Measurements from ENCODE around the gene MYO15A.

The MYO15A gene

GRCh38 chr17:18184143-18185031 lies 75.8 kb downstream of the MYO15A start:
- peak overlapping the region; percentile 95 for H3K4me2 ChIP-seq (ENCODE audit: low read length, poor library complexity, severe bottlenecking)
- peak overlapping the region in 1 of 2 experiments; percentile 91 for H3K23ac ChIP-seq (ENCODE audit: low read length in 2 of 2)
- peak overlapping the region; percentile 96 for H3K9ac ChIP-seq (ENCODE audit: low read length)
- H2BK12ac ChIP-seq (ENCODE audit: low read length in 2 of 2) = no peak overlapping the region
- H3K79me1 ChIP-seq (replicated peaks; ENCODE audit: low read length, poor library complexity, severe bottlenecking) = peaks cover 2% of the 10 kb centered on the region
- peak overlapping the region; percentile 70 for H2BK15ac ChIP-seq (ENCODE audit: low read depth, poor library complexity, severe bottlenecking)
- no peak overlapping the region for H3K27ac ChIP-seq (ENCODE audit: low read length, poor library complexity, severe bottlenecking)
- H4K91ac ChIP-seq (ENCODE audit: low read length) = peak overlapping the region; percentile 45
- no peaks in the 10 kb centered on the region for H3K9me3 ChIP-seq (ENCODE audit: control insufficient read depth, low read length)
- H2BK120ac ChIP-seq (ENCODE audit: low read depth, low read length) = no peak overlapping the region
- WGBS = under 1% methylated on average over 89 of the region's 92 CpGs
- no peaks in the 10 kb centered on the region for H3K27me3 ChIP-seq (ENCODE audit: control insufficient read depth in 1 of 2, insufficient read depth in 1 of 2, low read length in 2 of 2)
- peaks cover 9 to 15% of the 10 kb centered on the region in 2 experiments for H3K36me3 ChIP-seq (ENCODE audit: control insufficient read depth in 1 of 2, insufficient read depth in 2 of 2, low read depth in 1 of 2, low read length in 2 of 2)
- H3K4me3 ChIP-seq (ENCODE audit: insufficient read depth in 1 of 2, low read depth in 1 of 2, low read length in 2 of 2) = peak overlapping the region; percentile 89 to 90
- peak overlapping the region; percentile 24 to 88 for H3K4ac ChIP-seq (ENCODE audit: low read depth in 1 of 2, low read length in 2 of 2)
- H2AFZ ChIP-seq (ENCODE audit: low read depth, low read length) = no peak overlapping the region
- peak overlapping the region; percentile 12 for H4K8ac ChIP-seq (ENCODE audit: low read length)
- no peak overlapping the region for H2BK5ac ChIP-seq (ENCODE audit: low read depth, low read length, poor library complexity, severe bottlenecking)
- peak overlapping the region in 1 of 2 experiments; percentile 69 for H3K14ac ChIP-seq (ENCODE audit: low read length in 2 of 2)
- H3K18ac ChIP-seq (ENCODE audit: low read depth in 1 of 2, low read length in 2 of 2) = peak overlapping the region; percentile 86 to 91
- peak; percentile 75 for DNase-seq
- H2AK5ac ChIP-seq (ENCODE audit: low read length, severe bottlenecking) = no peak overlapping the region
- H3K4me1 ChIP-seq (ENCODE audit: control insufficient read depth, insufficient read depth, low read depth, low read length) = peaks cover 34% of the 10 kb centered on the region

DNA sequence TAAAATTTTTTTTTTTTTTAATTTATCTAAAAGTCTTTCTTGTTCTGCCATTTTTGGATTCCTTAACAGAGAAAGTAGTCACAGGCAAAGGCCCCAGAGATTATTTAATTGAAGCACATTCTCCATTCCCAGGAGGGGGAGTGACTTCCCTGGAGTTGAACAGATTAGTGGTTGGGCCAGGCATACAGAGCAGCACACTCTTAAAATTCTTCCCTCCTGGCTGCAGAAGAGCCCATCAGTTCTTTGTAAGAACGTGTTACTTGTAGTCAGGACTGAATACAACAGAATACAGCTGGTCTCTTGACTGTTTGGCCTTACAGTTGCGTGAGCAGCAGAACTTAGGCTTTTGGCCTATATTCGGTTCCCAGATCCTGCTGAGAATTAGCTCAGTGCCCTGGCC lies 76.8 kb downstream of the MYO15A start:
- Histone ChIP-seq H3K79me1 (replicated peaks; ENCODE audit: low read length, poor library complexity, severe bottlenecking) (peaks cover 2% of the 10 kb centered on the region), H3K27ac (ENCODE audit: low read length, poor library complexity, severe bottlenecking) (peak overlapping the region; percentile 14), H2BK15ac (ENCODE audit: low read depth, poor library complexity, severe bottlenecking) (no peak overlapping the region), H3K27me3 (ENCODE audit: control insufficient read depth in 1 of 2, insufficient read depth in 1 of 2, low read length in 2 of 2) (no peaks in the 10 kb centered on the region), H3K9me3 (ENCODE audit: control insufficient read depth, low read length) (no peaks in the 10 kb centered on the region), H3K36me3 (ENCODE audit: control insufficient read depth in 1 of 2, insufficient read depth in 2 of 2, low read depth in 1 of 2, low read length in 2 of 2) (peaks cover 14 to 22% of the 10 kb centered on the region in 2 experiments), H3K14ac (ENCODE audit: low read length in 2 of 2) (no peak overlapping the region), H3K23ac (ENCODE audit: low read length in 2 of 2) (no peak overlapping the region), H3K4me3 (ENCODE audit: insufficient read depth in 1 of 2, low read depth in 1 of 2, low read length in 2 of 2) (peak overlapping the region in 1 of 2 experiments; percentile 89), H4K91ac (ENCODE audit: low read length) (no peak overlapping the region), H3K4ac (ENCODE audit: low read depth in 1 of 2, low read length in 2 of 2) (no peak overlapping the region), H3K18ac (ENCODE audit: low read depth in 1 of 2, low read length in 2 of 2) (no peak overlapping the region), H3K4me1 (ENCODE audit: control insufficient read depth, insufficient read depth, low read depth, low read length) (peaks cover 37% of the 10 kb centered on the region), H2BK120ac (ENCODE audit: low read depth, low read length) (no peak overlapping the region), H4K8ac (ENCODE audit: low read length) (no peak overlapping the region), H3K4me2 (ENCODE audit: low read length, poor library complexity, severe bottlenecking) (peak overlapping the region; percentile 78), H3K9ac (ENCODE audit: low read length) (peak overlapping the region; percentile 96), H2BK12ac (ENCODE audit: low read length in 2 of 2) (no peak overlapping the region), H2BK5ac (ENCODE audit: low read depth, low read length, poor library complexity, severe bottlenecking) (no peak overlapping the region), H2AK5ac (ENCODE audit: low read length, severe bottlenecking) (no peak overlapping the region), H2AFZ (ENCODE audit: low read depth, low read length) (no peak overlapping the region)
- peak; percentile 49 for DNase-seq
- WGBS = 35% methylated on average over 3 of the region's 3 CpGs

- Histone ChIP-seq H2BK120ac (ENCODE audit: low read depth, low read length) (no peak overlapping the region), H3K14ac (ENCODE audit: low read length in 2 of 2) (no peak overlapping the region), H2BK5ac (ENCODE audit: low read depth, low read length, poor library complexity, severe bottlenecking) (no peak overlapping the region), H3K23ac (ENCODE audit: low read length in 2 of 2) (peak overlapping the region in 1 of 2 experiments; percentile 23), H3K79me1 (replicated peaks; ENCODE audit: low read length, poor library complexity, severe bottlenecking) (peaks cover 2% of the 10 kb centered on the region), H3K36me3 (ENCODE audit: control insufficient read depth in 1 of 2, insufficient read depth in 2 of 2, low read depth in 1 of 2, low read length in 2 of 2) (peaks cover 14 to 22% of the 10 kb centered on the region in 2 experiments), H2AFZ (ENCODE audit: low read depth, low read length) (no peak overlapping the region), H4K8ac (ENCODE audit: low read length) (no peak overlapping the region), H3K18ac (ENCODE audit: low read depth in 1 of 2, low read length in 2 of 2) (no peak overlapping the region), H3K4ac (ENCODE audit: low read depth in 1 of 2, low read length in 2 of 2) (no peak overlapping the region), H2BK12ac (ENCODE audit: low read length in 2 of 2) (no peak overlapping the region), H4K91ac (ENCODE audit: low read length) (no peak overlapping the region), H3K27ac (ENCODE audit: low read length, poor library complexity, severe bottlenecking) (no peak overlapping the region), H3K4me2 (ENCODE audit: low read length, poor library complexity, severe bottlenecking) (peak overlapping the region; percentile 78), H3K4me1 (ENCODE audit: control insufficient read depth, insufficient read depth, low read depth, low read length) (peaks cover 40% of the 10 kb centered on the region), H3K27me3 (ENCODE audit: control insufficient read depth in 1 of 2, insufficient read depth in 1 of 2, low read length in 2 of 2) (no peaks in the 10 kb centered on the region), H2AK5ac (ENCODE audit: low read length, severe bottlenecking) (no peak overlapping the region), H3K9ac (ENCODE audit: low read length) (peak overlapping the region; percentile 96), H2BK15ac (ENCODE audit: low read depth, poor library complexity, severe bottlenecking) (no peak overlapping the region), H3K9me3 (ENCODE audit: control insufficient read depth, low read length) (no peaks in the 10 kb centered on the region), H3K4me3 (ENCODE audit: insufficient read depth in 1 of 2, low read depth in 1 of 2, low read length in 2 of 2) (peak overlapping the region in 1 of 2 experiments; percentile 89)
- peak; percentile 47 for DNase-seq
- 78% methylated on average over 10 of the region's 10 CpGs for WGBS
Observed at GRCh38 chr17:18185832-18186626, 77.5 kb downstream of the MYO15A start.

- Histone ChIP-seq H3K14ac (ENCODE audit: low read length in 2 of 2) (no peak overlapping the region), H3K9me3 (ENCODE audit: control insufficient read depth, low read length) (no peaks in the 10 kb centered on the region), H3K4ac (ENCODE audit: low read depth in 1 of 2, low read length in 2 of 2) (no peak overlapping the region), H2AFZ (ENCODE audit: low read depth, low read length) (no peak overlapping the region), H3K79me1 (replicated peaks; ENCODE audit: low read length, poor library complexity, severe bottlenecking) (peaks cover 2% of the 10 kb centered on the region), H3K18ac (ENCODE audit: low read depth in 1 of 2, low read length in 2 of 2) (no peak overlapping the region), H3K4me3 (ENCODE audit: insufficient read depth in 1 of 2, low read depth in 1 of 2, low read length in 2 of 2) (peak overlapping the region in 1 of 2 experiments; percentile 89), H4K91ac (ENCODE audit: low read length) (no peak overlapping the region), H3K36me3 (ENCODE audit: control insufficient read depth in 1 of 2, insufficient read depth in 2 of 2, low read depth in 1 of 2, low read length in 2 of 2) (peaks cover 14 to 26% of the 10 kb centered on the region in 2 experiments), H2AK5ac (ENCODE audit: low read length, severe bottlenecking) (no peak overlapping the region), H2BK15ac (ENCODE audit: low read depth, poor library complexity, severe bottlenecking) (no peak overlapping the region), H3K27me3 (ENCODE audit: control insufficient read depth in 1 of 2, insufficient read depth in 1 of 2, low read length in 2 of 2) (no peaks in the 10 kb centered on the region), H3K4me1 (ENCODE audit: control insufficient read depth, insufficient read depth, low read depth, low read length) (peaks cover 42% of the 10 kb centered on the region), H4K8ac (ENCODE audit: low read length) (no peak overlapping the region), H3K27ac (ENCODE audit: low read length, poor library complexity, severe bottlenecking) (no peak overlapping the region), H3K23ac (ENCODE audit: low read length in 2 of 2) (no peak overlapping the region), H2BK5ac (ENCODE audit: low read depth, low read length, poor library complexity, severe bottlenecking) (no peak overlapping the region), H3K4me2 (ENCODE audit: low read length, poor library complexity, severe bottlenecking) (peak overlapping the region; percentile 78), H2BK120ac (ENCODE audit: low read depth, low read length) (no peak overlapping the region), H2BK12ac (ENCODE audit: low read length in 2 of 2) (no peak overlapping the region), H3K9ac (ENCODE audit: low read length) (peak overlapping the region; percentile 96)
- DNase-seq = peak; percentile 34
- 75% methylated on average over 1 of the region's 1 CpG for WGBS
Observed at GRCh38 chr17:18186627-18186982, 78.0 kb downstream of the MYO15A start.

All from mesenchymal stem cell (in vitro differentiated cells and primary cell).